GM12865 (cell line): Measurements from ENCODE around the gene PRLHR.
A peak's percentile ranks its signal among the peaks of the same experiment; 100 is the strongest.

Source experiments
- DNase-seq: peaks from one replicate; pipeline ENCODE4 v3.0.0; 2010; ENCODE audit warnings: low read depth
- H3K4me3 ChIP-seq: 2 replicates; pipeline ENCODE4 v1.5.1; 2011; ENCODE audit warnings: mild to moderate bottlenecking, low read depth, low read length, control low read depth
- CTCF ChIP-seq: IDR thresholded peaks from 2 replicates; pipeline ENCODE4 v1.5.1; 2011; ENCODE audit warnings: low read length, control low read depth, low read depth, inconsistent platforms; ENCODE audit not compliant: insufficient read depth; ENCODE audit errors: missing control alignments

Gene PRLHR

GRCh38 chr10:118569882-118570252 lies 25.6 kb downstream of the PRLHR start:
- H3K4me3 ChIP-seq: no peak overlapping the region
- no peak for DNase-seq
- no peak for TF ChIP-seq CTCF

GRCh38 chr10:118569241-118569881 lies 26.1 kb downstream of the PRLHR start:
- DNase-seq: no peak
- H3K4me3 ChIP-seq: no peak overlapping the region
- TF ChIP-seq CTCF: no peak

- TF ChIP-seq CTCF: peak; percentile 65
- H3K4me3 ChIP-seq: no peak overlapping the region
- DNase-seq: peak; percentile 65
Observed at GRCh38 chr10:118568327-118568848, 27.1 kb downstream of the PRLHR start.

- DNase-seq: no peak
- TF ChIP-seq CTCF: no peak
- H3K4me3 ChIP-seq: no peak overlapping the region
Observed at GRCh38 chr10:118567701-118568248, 27.7 kb downstream of the PRLHR start.

- no peak for DNase-seq
- TF ChIP-seq CTCF: no peak
- no peak overlapping the region for H3K4me3 ChIP-seq
Observed at GRCh38 chr10:118566911-118567310, 28.5 kb downstream of the PRLHR start.

GRCh38 chr10:118565301-118566075 lies 30.0 kb downstream of the PRLHR start:
- H3K4me3 ChIP-seq: no peak overlapping the region
- no peak for TF ChIP-seq CTCF
- no peak for DNase-seq
